Midbrain (tissue), 1 donor: ENCODE results near the gene WIPF1.
"Not testable (repeated sequence)": the region's sequence is repeated elsewhere in the genome, so short reads cannot be mapped to it uniquely, and the experiment has no call there.

Experiments
- DNase-seq: peaks from one replicate; lab custom pipeline; 2025; lab: John Stamatoyannopoulos, UW

Gene WIPF1

GRCh38 chr2:174571669-174572323 lies 25.8 kb downstream of the WIPF1 start:
- DNase-seq, result no peak

- DNase-seq, result no peak
Measured at GRCh38 chr2:174570318-174570958, 27.2 kb downstream of the WIPF1 start.

GRCh38 chr2:174569678-174570077 lies 27.9 kb downstream of the WIPF1 start:
- DNase-seq, result no peak

DNA sequence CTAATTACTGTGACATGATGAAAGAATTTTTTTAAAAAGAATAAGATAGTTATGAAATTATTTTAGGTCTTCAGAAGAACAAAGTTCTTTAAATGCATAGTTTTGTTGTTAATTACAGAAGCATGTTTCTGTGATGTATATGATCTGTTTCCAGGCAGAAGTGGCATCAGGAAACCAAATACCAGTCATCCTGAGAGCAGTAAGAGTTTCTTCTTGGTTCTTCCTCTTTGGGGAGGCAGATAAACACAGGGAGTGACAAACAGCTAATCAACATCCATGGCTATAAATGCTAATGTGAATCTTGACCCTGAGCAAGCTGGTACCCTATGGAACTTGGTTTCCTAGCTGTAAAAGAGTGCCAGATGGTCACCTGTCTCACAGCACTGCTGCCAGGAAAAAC lies 29.2 kb downstream of the WIPF1 start:
- no peak for DNase-seq

GRCh38 chr2:174566871-174567270 lies 30.7 kb downstream of the WIPF1 start:
- DNase-seq, result no peak

GRCh38 chr2:174563530-174564282 lies 33.9 kb downstream of the WIPF1 start:
- no peak for DNase-seq

- DNase-seq, result no peak
Measured at GRCh38 chr2:174561972-174562370, 35.6 kb downstream of the WIPF1 start.

GRCh38 chr2:174561283-174561971 lies 36.2 kb downstream of the WIPF1 start:
- DNase-seq, result peak; percentile 91

- no peak for DNase-seq
Measured at GRCh38 chr2:174560737-174561136, 36.9 kb downstream of the WIPF1 start.

DNA sequence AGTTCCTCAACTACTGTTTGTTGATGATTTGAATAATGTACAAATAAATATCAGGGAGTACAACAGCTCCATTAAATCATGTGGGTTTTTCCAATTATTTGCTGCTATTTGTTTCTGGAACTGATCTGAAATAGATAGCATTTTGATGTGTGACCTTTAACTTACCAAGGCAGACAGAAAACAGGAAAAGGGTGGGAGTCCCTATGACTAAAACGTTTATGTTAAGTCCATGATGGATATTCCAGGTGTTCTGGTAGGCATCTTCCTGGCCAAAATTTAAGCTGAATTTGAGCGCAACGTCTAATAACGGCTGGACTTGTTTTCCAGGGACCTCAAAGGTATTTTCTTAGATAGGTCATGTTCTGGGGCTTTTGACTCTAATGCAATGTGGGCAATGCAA lies 41.6 kb downstream of the WIPF1 start:
- DNase-seq, result no peak

- no peak for DNase-seq
Measured at GRCh38 chr2:174554529-174555150, 43.0 kb downstream of the WIPF1 start.

DNA sequence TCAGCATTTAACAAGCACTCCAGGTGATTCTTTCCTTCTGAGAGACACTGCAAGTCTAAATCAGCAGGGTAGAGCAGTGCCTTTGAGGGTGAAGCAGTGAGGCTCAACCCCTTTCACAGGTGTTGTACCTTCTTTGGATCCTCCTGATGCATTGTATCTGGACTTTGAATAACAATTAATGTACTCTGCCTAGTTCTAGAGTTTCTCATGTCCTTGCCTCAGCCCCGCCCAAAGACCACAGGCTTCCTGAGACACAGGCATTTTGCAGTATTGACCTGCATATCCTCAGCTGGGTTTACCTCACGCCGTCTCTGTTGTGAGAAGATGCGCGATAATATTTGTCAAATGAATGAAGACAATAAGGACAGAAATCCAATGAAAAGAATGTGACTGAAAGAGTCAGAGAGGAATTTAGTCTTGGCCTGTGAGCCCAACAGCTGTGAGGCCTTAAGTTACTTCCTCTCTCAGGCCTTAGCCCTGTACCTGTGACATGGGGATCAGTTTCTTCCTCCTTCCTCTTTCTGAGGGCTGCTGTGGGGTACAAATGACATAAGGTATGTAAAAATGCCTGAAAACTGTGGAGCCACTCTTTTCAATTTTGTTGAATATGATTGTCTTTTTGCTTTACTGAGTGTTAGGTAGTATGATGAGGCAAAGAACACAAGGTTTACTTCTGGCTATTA lies 43.7 kb downstream of the WIPF1 start:
- DNase-seq, result no peak

GRCh38 chr2:174552880-174553279 lies 44.7 kb downstream of the WIPF1 start:
- DNase-seq, result no peak

DNA sequence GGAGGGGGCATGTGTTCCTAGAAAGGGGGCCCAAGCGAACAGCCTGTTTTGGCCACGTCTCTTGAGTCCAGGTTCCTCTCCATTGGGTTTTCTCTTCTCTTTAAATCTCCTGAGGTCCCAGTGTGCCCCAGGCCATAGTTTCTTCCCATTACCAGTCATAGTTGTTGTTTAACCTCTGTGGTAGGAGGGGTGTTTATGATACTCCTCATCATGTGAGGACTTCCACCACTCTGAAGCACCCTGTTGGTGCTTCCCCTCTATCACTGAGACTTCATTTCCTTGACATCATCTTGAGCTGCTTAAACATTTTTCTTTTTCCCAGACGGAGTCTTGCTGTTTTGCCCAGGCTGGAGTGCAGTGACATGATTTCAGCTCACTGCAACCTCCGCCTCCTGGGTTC lies 45.9 kb downstream of the WIPF1 start:
- no peak for DNase-seq

- DNase-seq, result not testable (repeated sequence)
Measured at GRCh38 chr2:174548646-174549045, 49.0 kb downstream of the WIPF1 start.

GRCh38 chr2:174548021-174548420 lies 49.6 kb downstream of the WIPF1 start:
- DNase-seq, result not testable (repeated sequence)

- DNase-seq, result peak; percentile 74
Measured at GRCh38 chr2:174546519-174547506, 50.8 kb downstream of the WIPF1 start.

- DNase-seq, result no peak
Measured at GRCh38 chr2:174545240-174545639, 52.4 kb downstream of the WIPF1 start.

DNA sequence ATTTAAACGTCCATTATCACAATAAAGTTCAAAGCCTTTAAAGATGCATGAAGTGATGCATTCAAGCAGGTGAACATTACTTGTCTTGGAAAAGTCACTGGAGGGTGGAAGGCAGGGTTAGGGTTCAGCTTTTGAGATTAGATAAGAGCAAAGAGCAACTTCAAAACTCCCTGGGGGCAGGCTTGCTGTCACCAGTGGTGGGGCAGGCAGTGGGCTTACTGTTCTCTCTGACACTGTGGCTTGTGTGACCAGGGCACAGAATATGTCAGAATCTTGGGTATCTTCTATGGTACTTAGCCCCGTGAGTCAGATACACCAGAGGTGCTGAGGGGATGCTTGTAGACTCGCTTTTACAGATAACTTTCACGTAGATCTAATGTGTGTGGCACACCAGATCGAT lies 52.8 kb downstream of the WIPF1 start:
- DNase-seq, result no peak

- DNase-seq, result peak; percentile 34
Measured at GRCh38 chr2:174544156-174544555, 53.4 kb downstream of the WIPF1 start.
